ENCODE measurements around the gene OR2T3. TPM values are rescaled to one million over a fixed set of nuclear protein-coding genes. Genes with fewer than 3 reads are reported as not detected.
"Not testable (repeated sequence)": the region's sequence is repeated elsewhere in the genome, so short reads cannot be mapped to it uniquely, and the experiment has no call there.

Gene OR2T3
- total and polyA plus RNA-seq, 5 donors from 2014 or later: not detected

DNA sequence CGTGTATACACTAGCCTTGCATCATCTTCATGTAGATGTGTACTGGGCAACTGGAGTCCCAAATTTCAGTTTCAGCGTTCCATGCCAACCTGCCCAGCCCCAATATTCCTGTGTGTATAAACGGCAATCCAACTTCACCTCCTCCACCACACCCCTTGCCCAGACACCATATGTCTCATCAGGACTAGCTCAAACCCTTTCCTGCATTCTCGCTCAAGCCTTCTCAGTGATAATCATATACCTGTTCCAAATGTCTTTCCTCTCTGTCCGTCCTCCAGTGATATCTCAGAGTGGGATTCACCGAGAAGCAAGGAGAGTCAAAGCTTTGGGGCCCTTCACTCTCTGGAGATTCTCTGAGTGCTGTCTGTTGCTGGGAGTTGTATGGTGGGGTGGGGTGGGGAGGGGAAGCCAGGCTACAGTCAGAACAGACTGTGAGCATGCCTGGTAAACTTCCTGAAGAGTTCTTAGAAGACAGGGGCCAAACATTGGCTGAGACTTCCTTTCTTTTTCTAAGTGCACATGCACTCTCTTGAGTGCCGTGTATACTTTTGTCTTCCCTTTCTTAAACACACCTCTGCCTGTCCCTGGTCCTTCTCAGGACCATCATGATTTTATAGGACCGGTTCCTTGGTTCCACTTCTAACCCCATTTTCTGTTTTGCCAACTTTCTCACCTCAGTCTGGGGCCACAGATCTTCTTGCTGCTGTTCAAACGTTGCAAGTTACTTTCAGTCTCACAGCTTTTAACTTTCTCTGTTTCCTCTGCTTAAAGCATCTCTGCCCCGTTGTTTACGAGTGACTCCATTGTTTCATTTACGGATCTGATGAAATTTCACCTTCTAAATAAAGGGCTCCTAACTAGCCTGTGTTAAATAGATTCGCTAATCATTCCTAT lies 8.8 kb downstream of the OR2T3 start:
- DNase-seq (peak in 2 of 3 donors; percentile 14 to 67), ATAC-seq (ENCODE audit: low read depth in 2 of 2) (peak; percentile 89 to 93)
- not testable (repeated sequence) for H3K27me3 Mint-ChIP-seq; H3K36me3 ChIP-seq (ENCODE audit: control insufficient read depth, insufficient read depth, low read length); H3K27me3 ChIP-seq (ENCODE audit: control insufficient read depth, insufficient read depth, low read length); H3K9me3 ChIP-seq (ENCODE audit: control insufficient read depth in 2 of 2, low read length in 2 of 2); H3K9me3 Mint-ChIP-seq; H3K4me1 ChIP-seq (ENCODE audit: control insufficient read depth, insufficient read depth, low read length, poor library complexity, severe bottlenecking); H3K36me3 Mint-ChIP-seq
- Histone ChIP-seq H3K27ac (ENCODE audit: insufficient read depth, low read length, poor library complexity, severe bottlenecking) (peak overlapping the region; percentile 47), H3K4me3 (ENCODE audit: low read depth, low read length) (peak overlapping the region; percentile 77)
- Mint-ChIP-seq H3K4me1 (peaks cover 8 to 28% (median 10%) of the 10 kb centered on the region in 4 donors), H3K27ac (peak overlapping the region; percentile 86 to 99 (median 96)), H3K4me3 (peak overlapping the region; percentile 74 to 93 (median 88))

DNA sequence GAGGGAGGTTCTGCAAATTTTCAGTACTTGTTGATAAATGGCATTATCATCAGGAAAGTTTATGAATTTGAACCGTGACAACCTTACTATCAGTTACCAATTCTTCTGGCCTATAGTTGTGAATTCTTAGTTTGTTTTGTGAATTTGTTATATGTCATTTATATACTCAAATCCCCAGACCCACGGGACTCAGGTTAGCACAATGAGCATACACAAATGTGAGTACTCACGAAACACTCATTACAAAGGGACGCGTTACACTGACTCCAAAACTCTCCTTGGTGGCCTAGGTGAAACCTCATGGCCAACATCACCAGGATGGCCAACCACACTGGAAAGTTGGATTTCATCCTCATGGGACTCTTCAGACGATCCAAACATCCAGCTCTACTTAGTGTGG lies 15.1 kb downstream of the OR2T3 start, which contains the start of gene OR2T5:
Gene OR2T5, plus strand, starts transcription at position 301 of the 400 bp plus-strand sequence. Its CDS starts 0 bp downstream, at position 301.
- not testable (repeated sequence) for H3K36me3 ChIP-seq (ENCODE audit: control insufficient read depth, insufficient read depth, low read length); H3K9me3 Mint-ChIP-seq; H3K4me1 Mint-ChIP-seq; ATAC-seq (ENCODE audit: low read depth in 2 of 2); H3K9me3 ChIP-seq (ENCODE audit: control insufficient read depth in 2 of 2, low read length in 2 of 2); H3K27ac ChIP-seq (ENCODE audit: insufficient read depth, low read length, poor library complexity, severe bottlenecking); H3K36me3 Mint-ChIP-seq; H3K27ac Mint-ChIP-seq; H3K27me3 Mint-ChIP-seq; H3K4me3 ChIP-seq (ENCODE audit: low read depth, low read length); H3K4me1 ChIP-seq (ENCODE audit: control insufficient read depth, insufficient read depth, low read length, poor library complexity, severe bottlenecking); DNase-seq; H3K27me3 ChIP-seq (ENCODE audit: control insufficient read depth, insufficient read depth, low read length); H3K4me3 Mint-ChIP-seq

DNA sequence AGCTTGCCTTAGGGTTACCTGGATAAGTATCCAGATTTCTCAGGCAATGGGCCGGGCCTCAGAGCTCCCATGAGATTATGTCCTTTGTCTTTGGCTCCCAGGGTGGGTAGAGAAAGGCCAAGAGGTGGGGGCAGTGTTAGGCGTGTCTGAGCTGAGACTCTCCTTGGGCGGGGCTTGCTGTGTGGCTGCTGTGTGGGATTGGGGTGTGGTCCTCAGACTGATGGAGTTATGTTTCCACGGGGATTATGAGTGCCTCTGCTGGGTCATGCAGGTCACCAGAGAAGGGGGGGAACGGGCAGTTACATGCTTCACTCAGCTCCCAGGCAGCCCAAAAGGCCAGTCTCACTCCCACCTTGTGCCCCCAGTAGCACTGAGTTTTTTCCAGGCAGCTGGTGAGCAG lies 23.5 kb downstream of the OR2T3 start:
- H3K27ac ChIP-seq (ENCODE audit: insufficient read depth, low read length, poor library complexity, severe bottlenecking); H3K27ac Mint-ChIP-seq; H3K36me3 Mint-ChIP-seq; H3K4me1 Mint-ChIP-seq; DNase-seq; H3K27me3 ChIP-seq (ENCODE audit: control insufficient read depth, insufficient read depth, low read length); H3K9me3 Mint-ChIP-seq; H3K4me1 ChIP-seq (ENCODE audit: control insufficient read depth, insufficient read depth, low read length, poor library complexity, severe bottlenecking); H3K36me3 ChIP-seq (ENCODE audit: control insufficient read depth, insufficient read depth, low read length); H3K4me3 Mint-ChIP-seq; H3K27me3 Mint-ChIP-seq; H3K9me3 ChIP-seq (ENCODE audit: control insufficient read depth in 2 of 2, low read length in 2 of 2); ATAC-seq (ENCODE audit: low read depth in 2 of 2); H3K4me3 ChIP-seq (ENCODE audit: low read depth, low read length): not testable (repeated sequence)

DNA sequence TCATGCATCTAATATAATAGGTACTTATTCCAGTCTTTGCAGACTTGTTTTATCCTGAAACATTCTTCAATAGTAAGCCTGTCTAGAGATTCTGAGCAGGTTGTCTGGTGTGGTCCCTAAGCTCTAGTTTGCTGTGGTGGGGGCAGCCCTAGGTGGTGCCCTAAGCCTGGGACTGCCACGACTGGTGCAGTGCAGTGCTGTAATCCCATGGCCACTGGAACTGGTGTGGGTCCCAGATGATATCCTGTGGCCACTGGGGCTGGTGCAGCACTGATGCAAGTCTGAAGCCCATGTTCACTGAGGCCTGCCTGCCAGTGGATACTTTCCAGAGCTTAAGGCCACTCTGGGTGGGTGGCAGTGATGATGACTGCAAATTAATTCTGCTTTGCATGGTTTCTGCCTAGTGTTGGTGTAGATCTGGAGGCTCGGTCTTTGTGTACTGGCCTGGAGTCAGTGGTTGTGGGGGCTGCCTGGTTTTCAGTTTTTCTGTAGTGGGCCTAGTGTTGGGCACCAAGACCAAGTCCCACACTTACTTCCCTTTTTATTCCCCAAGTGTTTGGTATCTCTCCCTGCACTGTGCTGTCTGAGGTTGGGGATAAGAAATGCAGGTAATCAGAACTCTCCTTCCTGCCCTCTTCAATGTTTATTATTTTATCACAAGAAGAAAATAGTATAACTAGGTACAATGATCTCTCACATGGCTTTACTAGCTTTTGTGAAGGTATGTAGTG lies 27.3 kb downstream of the OR2T3 start:
- not testable (repeated sequence) for H3K36me3 ChIP-seq (ENCODE audit: control insufficient read depth, insufficient read depth, low read length); H3K27me3 ChIP-seq (ENCODE audit: control insufficient read depth, insufficient read depth, low read length); H3K36me3 Mint-ChIP-seq; H3K27ac ChIP-seq (ENCODE audit: insufficient read depth, low read length, poor library complexity, severe bottlenecking); H3K4me3 ChIP-seq (ENCODE audit: low read depth, low read length); H3K27me3 Mint-ChIP-seq; H3K27ac Mint-ChIP-seq; H3K9me3 Mint-ChIP-seq; DNase-seq; H3K4me1 Mint-ChIP-seq; ATAC-seq (ENCODE audit: low read depth in 2 of 2); H3K9me3 ChIP-seq (ENCODE audit: control insufficient read depth in 2 of 2, low read length in 2 of 2); H3K4me3 Mint-ChIP-seq; H3K4me1 ChIP-seq (ENCODE audit: control insufficient read depth, insufficient read depth, low read length, poor library complexity, severe bottlenecking)

DNA sequence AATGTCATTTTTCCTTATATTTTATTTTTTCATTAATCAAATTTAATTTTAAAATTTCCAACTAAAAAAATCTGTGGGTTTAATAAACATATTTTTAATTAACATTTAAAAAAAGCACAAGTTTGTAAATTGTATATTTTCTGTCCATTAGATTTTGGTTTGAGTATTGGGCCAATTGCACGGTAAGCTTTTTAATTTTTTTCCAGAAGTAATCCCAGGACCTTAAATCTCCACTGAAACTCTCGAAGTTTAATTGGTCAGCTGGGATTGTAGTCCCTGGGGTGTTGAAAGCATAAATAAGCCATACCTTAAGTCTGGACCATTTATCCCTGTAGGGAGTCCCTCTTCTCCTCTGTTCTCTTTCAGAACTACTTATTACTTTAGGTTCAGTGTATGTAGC lies 34.6 kb downstream of the OR2T3 start, which contains the start of gene OR2G6:
Gene OR2G6, plus strand, starts transcription at position 301 of the 400 bp plus-strand sequence. CDS start 13,574 bp downstream, outside the sequence.
- not testable (repeated sequence) for ATAC-seq (ENCODE audit: low read depth in 2 of 2)

DNA sequence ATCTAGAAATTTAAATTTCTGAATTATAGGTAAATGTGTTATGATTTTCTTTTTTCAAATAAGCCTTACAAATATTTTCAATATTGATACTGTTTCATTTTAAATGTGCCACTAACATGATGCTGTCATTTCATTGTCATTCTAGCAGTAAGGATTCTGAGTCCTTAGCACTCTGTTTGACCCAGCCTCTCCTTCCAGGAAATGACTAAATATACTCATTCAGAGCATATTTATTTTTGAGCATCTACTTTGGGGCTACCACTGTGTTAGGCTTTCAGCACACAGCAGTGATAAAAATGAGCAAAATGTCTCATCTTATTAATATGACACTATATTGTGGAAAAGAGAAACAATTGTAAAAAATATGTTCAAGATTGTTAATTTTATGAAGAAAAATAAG lies 37.1 kb downstream of the OR2T3 start:
- not testable (repeated sequence) for H3K4me3 ChIP-seq (ENCODE audit: low read depth, low read length); H3K9me3 ChIP-seq (ENCODE audit: control insufficient read depth in 2 of 2, low read length in 2 of 2); H3K27ac Mint-ChIP-seq; H3K9me3 Mint-ChIP-seq; H3K36me3 ChIP-seq (ENCODE audit: control insufficient read depth, insufficient read depth, low read length); H3K4me1 Mint-ChIP-seq; H3K4me3 Mint-ChIP-seq; H3K36me3 Mint-ChIP-seq; H3K4me1 ChIP-seq (ENCODE audit: control insufficient read depth, insufficient read depth, low read length, poor library complexity, severe bottlenecking); H3K27me3 Mint-ChIP-seq; H3K27ac ChIP-seq (ENCODE audit: insufficient read depth, low read length, poor library complexity, severe bottlenecking); DNase-seq; ATAC-seq (ENCODE audit: low read depth in 2 of 2); H3K27me3 ChIP-seq (ENCODE audit: control insufficient read depth, insufficient read depth, low read length)

More for the DNA sequence above, 34.6 kb downstream of the OR2T3 start, which contains the start of gene OR2G6:
- not testable (repeated sequence) for H3K36me3 ChIP-seq (ENCODE audit: control insufficient read depth, insufficient read depth, low read length); H3K9me3 ChIP-seq (ENCODE audit: control insufficient read depth in 2 of 2, low read length in 2 of 2); H3K4me3 Mint-ChIP-seq; H3K27me3 ChIP-seq (ENCODE audit: control insufficient read depth, insufficient read depth, low read length); H3K4me1 Mint-ChIP-seq; H3K9me3 Mint-ChIP-seq; H3K27me3 Mint-ChIP-seq; H3K4me3 ChIP-seq (ENCODE audit: low read depth, low read length); DNase-seq; H3K27ac ChIP-seq (ENCODE audit: insufficient read depth, low read length, poor library complexity, severe bottlenecking); H3K36me3 Mint-ChIP-seq; H3K4me1 ChIP-seq (ENCODE audit: control insufficient read depth, insufficient read depth, low read length, poor library complexity, severe bottlenecking); H3K27ac Mint-ChIP-seq

DNA sequence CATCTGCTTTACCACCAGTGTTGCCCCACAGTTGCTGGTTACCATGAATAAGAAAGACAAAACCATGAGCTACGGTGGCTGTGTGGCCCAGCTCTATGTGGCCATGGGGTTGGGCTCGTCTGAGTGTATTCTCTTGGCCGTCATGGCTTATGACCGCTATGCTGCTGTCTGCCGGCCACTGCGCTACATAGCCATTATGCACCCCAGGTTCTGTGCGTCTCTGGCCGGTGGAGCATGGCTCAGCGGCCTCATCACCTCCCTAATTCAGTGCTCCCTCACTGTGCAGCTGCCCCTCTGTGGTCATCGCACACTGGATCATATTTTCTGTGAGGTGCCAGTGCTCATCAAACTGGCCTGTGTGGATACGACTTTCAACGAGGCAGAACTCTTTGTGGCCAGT lies 48.7 kb downstream of the OR2T3 start:
- Histone ChIP-seq H3K36me3 (ENCODE audit: control insufficient read depth, insufficient read depth, low read length) (no peaks in the 10 kb centered on the region), H3K4me1 (ENCODE audit: control insufficient read depth, insufficient read depth, low read length, poor library complexity, severe bottlenecking) (no peaks in the 10 kb centered on the region), H3K9me3 (ENCODE audit: control insufficient read depth in 2 of 2, low read length in 2 of 2) (no peaks in the 10 kb centered on the region), H3K27me3 (ENCODE audit: control insufficient read depth, insufficient read depth, low read length) (no peaks in the 10 kb centered on the region), H3K4me3 (ENCODE audit: low read depth, low read length) (no peak overlapping the region), H3K27ac (ENCODE audit: insufficient read depth, low read length, poor library complexity, severe bottlenecking) (no peak overlapping the region)
- DNase-seq (no peak), ATAC-seq (ENCODE audit: low read depth in 2 of 2) (no peak)
- H3K9me3 Mint-ChIP-seq: peaks cover 0 to 11% (median 3%) of the 10 kb centered on the region in 7 donors
- H3K27ac Mint-ChIP-seq: peak overlapping the region in 1 of 3 donors; percentile 26
- peaks cover 0 to 3% (median 0%) of the 10 kb centered on the region in 4 donors for H3K4me1 Mint-ChIP-seq
- H3K36me3 Mint-ChIP-seq: no peaks in the 10 kb centered on the region
- no peak overlapping the region for H3K4me3 Mint-ChIP-seq
- no peaks in the 10 kb centered on the region for H3K27me3 Mint-ChIP-seq

Measured in CD4-positive, CD25-positive, alpha-beta regulatory T cell (primary cell).